HFF-Myc (cell line): Measurements from ENCODE around the gene EARS2.
"Not testable (repeated sequence)": the region's sequence is repeated elsewhere in the genome, so short reads cannot be mapped to it uniquely, and the experiment has no call there.

Experiments
- DNase-seq: peaks from one replicate; pipeline ENCODE4 v3.0.0-alpha.2; 2011; ENCODE audit warnings: low read depth; ENCODE audit errors: extremely low read depth
- H3K4me3 ChIP-seq: replicated peaks from 2 replicates; pipeline ENCODE4 v1.5.1; 2011; ENCODE audit warnings: low read depth, mild to moderate bottlenecking, control low read depth, low read length
- TF ChIP-seq, protein P1 (sequence below): IDR thresholded peaks from 2 replicates; pipeline ENCODE4 v1.5.1; 2012; ENCODE audit warnings: mild to moderate bottlenecking, low read depth, low read length, control low read depth; ENCODE audit errors: missing control alignments

The EARS2 gene

DNA sequence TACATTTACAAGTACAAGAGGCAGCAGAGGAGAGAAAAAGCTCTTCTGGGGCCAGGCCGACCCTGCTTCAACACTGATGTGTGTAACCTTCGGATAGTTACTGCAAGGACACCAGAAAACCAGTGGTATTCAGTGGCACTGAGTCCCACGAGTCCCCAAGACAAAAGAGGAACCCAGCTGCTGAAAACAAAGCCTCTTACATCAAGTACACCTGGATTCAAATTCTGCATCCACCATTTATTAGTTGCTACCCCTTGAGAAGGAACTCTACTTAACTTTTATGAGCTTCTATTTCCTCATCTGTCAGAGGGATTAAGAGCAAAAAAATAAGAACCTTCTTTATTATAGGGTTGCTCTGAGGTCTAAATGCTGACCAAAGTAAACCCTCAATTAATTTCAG lies 2.6 kb downstream of the EARS2 start:
- no peak overlapping the region for H3K4me3 ChIP-seq
- TF ChIP-seq, protein P1, sequence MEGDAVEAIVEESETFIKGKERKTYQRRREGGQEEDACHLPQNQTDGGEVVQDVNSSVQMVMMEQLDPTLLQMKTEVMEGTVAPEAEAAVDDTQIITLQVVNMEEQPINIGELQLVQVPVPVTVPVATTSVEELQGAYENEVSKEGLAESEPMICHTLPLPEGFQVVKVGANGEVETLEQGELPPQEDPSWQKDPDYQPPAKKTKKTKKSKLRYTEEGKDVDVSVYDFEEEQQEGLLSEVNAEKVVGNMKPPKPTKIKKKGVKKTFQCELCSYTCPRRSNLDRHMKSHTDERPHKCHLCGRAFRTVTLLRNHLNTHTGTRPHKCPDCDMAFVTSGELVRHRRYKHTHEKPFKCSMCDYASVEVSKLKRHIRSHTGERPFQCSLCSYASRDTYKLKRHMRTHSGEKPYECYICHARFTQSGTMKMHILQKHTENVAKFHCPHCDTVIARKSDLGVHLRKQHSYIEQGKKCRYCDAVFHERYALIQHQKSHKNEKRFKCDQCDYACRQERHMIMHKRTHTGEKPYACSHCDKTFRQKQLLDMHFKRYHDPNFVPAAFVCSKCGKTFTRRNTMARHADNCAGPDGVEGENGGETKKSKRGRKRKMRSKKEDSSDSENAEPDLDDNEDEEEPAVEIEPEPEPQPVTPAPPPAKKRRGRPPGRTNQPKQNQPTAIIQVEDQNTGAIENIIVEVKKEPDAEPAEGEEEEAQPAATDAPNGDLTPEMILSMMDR: no peak
- DNase-seq: no peak

DNA sequence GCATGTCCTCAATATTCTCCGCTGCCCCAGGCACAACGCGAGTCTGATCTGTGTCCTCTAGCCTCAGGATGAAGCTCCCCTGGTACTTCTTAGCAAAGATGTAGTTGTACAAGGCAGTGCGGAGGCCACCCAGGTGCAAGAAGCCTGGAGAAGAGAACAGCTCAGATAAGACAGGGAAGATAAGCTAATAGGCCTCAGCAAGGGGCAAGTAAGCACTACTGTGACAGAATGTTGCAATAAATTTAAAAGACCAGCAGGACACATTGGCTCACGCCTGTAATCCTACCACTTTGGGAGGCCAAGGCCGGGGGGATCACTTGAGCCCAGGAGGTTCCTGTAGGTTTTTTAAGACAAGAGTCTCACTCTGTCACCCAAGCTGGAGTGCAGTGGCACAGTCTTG lies 5.0 kb downstream of the EARS2 start:
- H3K4me3 ChIP-seq: no peak overlapping the region
- DNase-seq: no peak
- TF ChIP-seq, protein P1: no peak

DNA sequence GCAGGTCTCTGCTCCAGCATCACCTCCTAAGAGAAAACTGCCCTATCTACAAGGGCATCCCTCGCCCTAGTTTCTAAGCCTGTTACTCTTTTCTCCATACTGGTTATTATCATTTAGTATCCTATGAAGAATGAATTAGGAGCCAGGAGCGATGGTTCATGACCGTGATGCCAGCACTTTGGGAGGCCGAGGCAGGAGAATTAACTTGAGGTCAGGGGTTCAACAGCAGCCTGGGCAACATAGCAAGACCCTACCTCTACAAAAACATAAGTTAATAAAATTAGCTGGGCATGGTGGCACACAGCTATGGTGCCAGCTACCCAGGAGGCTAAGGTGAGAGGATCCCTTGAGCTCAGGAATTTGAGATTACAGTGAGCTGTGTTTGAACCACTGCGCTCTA lies 7.2 kb downstream of the EARS2 start:
- H3K4me3 ChIP-seq: no peak overlapping the region
- DNase-seq: no peak
- TF ChIP-seq, protein P1: no peak

DNA sequence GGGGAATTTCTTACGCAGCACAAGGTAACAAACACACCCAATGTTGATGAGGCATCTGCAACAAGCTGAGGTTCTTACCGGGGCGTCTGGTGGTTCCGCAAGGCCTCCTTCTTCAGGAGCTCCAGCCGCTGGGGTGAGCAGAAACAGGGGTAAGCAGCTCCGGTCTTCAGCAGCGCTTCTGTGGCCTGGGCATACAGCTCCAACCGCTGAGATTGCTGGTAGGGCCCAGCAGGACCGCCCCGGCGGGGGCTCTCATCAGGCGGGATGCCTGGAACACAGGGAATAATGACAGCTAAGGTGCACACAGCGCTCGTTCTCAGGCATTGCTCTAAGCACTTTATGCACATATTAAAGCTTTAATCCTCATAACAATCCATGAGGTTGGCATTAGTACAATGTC lies 12.7 kb downstream of the EARS2 start:
- no peak overlapping the region for H3K4me3 ChIP-seq
- TF ChIP-seq, protein P1: no peak
- no peak for DNase-seq

DNA sequence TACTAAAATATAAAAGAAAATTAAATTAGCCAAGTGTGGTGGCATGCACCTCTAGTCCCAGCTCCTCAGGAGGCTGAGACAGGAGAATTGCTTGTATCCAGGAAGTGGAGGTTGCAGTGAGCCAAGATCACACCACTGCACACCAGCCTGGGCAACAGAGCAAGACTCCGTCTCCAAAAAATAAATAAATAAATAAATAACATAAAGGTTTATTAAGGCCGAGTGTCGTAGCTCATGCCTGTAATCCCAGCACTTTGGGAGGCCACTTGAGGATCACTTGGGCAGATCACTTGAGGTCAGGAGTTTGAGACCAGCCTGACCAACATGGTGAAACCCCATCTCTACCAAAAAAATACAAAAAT lies 16.4 kb downstream of the EARS2 start:
- not testable (repeated sequence) for H3K4me3 ChIP-seq, DNase-seq

DNA sequence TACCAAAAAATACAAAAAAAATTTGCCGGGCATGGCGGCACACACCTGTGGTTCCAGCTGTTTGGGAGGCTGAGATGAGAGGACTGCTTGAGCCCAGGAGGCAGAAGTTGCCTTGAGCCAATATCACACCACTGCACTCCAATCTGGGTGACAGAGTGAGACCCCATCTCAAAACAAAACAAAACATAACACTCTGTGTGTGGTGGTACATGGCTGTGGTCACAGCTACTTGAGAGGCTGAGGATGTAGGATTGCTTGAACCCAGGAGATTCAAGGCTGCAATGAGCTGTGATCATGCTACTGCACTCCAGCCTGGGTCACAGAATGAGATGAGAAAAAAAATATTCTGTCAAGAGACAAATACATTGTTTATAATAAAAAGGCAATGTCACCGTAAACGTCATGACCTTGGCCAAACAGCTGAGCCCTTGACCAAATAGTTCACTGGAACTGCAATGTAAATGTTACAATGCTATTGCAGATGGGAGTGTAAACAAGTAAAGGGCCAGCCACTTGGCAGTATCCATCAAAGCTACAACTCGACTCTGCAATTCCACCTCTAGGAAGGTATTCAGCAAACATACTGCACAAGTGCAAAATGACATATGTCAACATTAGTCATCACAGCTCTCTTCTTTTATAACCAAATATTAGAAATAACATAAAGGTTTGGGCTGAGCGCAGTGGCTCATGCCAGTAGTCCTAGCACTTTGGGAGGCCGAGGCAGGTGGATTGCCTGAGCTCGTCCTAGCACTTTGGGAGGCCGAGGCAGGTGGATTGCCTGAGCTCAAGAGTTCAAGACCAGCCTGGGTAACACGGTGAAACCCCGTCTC lies 16.9 kb downstream of the EARS2 start:
- DNase-seq: no peak
- TF ChIP-seq, protein P1: no peak
- no peak overlapping the region for H3K4me3 ChIP-seq

DNA sequence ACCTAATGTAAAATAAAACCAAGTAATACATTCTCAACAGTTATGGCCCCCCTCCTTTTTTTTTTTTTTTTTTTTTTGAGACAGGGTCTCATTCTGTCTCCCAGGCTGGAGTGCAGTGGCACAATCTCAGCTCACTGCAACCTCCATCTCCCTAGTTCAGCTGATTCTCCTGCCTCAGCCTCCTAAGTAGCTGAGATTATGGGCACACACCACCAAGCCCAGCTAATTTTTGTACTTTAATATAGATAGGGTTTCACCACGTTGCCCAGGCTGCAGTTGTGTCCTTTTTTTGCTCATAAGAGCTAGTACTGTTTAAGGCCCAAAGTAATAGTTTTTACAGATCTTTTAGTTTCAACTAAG lies 18.3 kb downstream of the EARS2 start:
- TF ChIP-seq, protein P1: no peak
- H3K4me3 ChIP-seq: no peak overlapping the region
- no peak for DNase-seq
